Upper lobe of left lung (tissue), 6 donors: Measurements from ENCODE around the gene NR2F1-AS1. TPM values are rescaled to one million over a fixed set of nuclear protein-coding genes. Genes with fewer than 3 reads are reported as not detected.

ENCODE experiments used
- ATAC-seq, 2 donors: fragments of 200-7000 bp; cut with Tn5 transposase; one replicate each; pipeline ENCODE4 v1.9.1; 2022; ENCODE audit warnings: mild to moderate bottlenecking in 2 of 2, moderate library complexity in 2 of 2; ENCODE audit not compliant: low FRiP score in 2 of 2
- DNase-seq, 2 donors: peaks; one replicate each; pipeline ENCODE4 v3.0.0-alpha.2; 2019 to 2020
- H3K27ac ChIP-seq, 4 donors: fragments of 200-600 bp; sonication (generic); one replicate each; pipeline ENCODE4 v1.5.1; 2016 to 2019
- H3K27me3 ChIP-seq, 4 donors: fragments of 200-600 bp; sonication (generic); one replicate each; pipeline ENCODE4 v1.5.1; 2017 to 2019
- H3K36me3 ChIP-seq, 4 donors: fragments of 200-600 bp; sonication (generic); one replicate each; pipeline ENCODE4 v1.5.1; 2016 to 2019
- H3K4me1 ChIP-seq, 4 donors: fragments of 200-600 bp; sonication (generic); one replicate each; pipeline ENCODE4 v1.5.1; 2018 to 2019
- H3K4me3 ChIP-seq, 4 donors: fragments of 200-600 bp; sonication (generic); one replicate each; pipeline ENCODE4 v1.5.1; 2017 to 2019; ENCODE audit warnings: mild to moderate bottlenecking in 2 of 4, moderate library complexity in 1 of 4
- H3K9me3 ChIP-seq, 4 donors: fragments of 200-600 bp; sonication (generic); one replicate each; pipeline ENCODE4 v1.5.1; 2018 to 2019
- CTCF ChIP-seq, 6 experiments: fragments of 450-650 bp in 4 of 6; fragments of 200-600 bp in 2 of 6; sonication (generic) in 2 of 6; IDR thresholded peaks; one replicate each; pipeline ENCODE4 v1.5.1; 2016 to 2019; ENCODE audit warnings: antibody characterized with exemption in 6 of 6
- EP300 ChIP-seq, 4 donors: sonication (generic); formaldehyde crosslinking; IDR thresholded peaks; one replicate each; pipeline ENCODE4 v1.5.1; 2017; ENCODE audit warnings: antibody characterized with exemption in 4 of 4, control low read depth in 2 of 4
- POLR2A ChIP-seq, 4 donors: fragments of 450-650 bp; IDR thresholded peaks; one replicate each; pipeline ENCODE4 v1.5.1; 2016 to 2017; ENCODE audit warnings: antibody characterized with exemption in 4 of 4, mild to moderate bottlenecking in 2 of 4
- POLR2AphosphoS5 ChIP-seq, 2 donors: sonication (generic); formaldehyde crosslinking; IDR thresholded peaks; one replicate each; pipeline ENCODE4 v1.5.1; 2017; ENCODE audit warnings: antibody characterized with exemption in 2 of 2
- WGBS, 2 donors: methylation state at CpG; one replicate each; pipeline ENCODE4 v1.1.5; 2017 to 2018; 5-methylcytosine and 5-hydroxymethylcytosine counted together
- total RNA-seq, 6 donors: library from RNA; depleted of rRNA in 4 of 6; stranded (reverse); fragments of >200 nt in 4 of 6; gene quantifications; one replicate each; pipeline versions ENCODE4 v1.1.0 to v1.2.1, GENCODE V29; 2016 to 2021
- donor health status: DM: no; HTN: no; CAD: no; lungs with moderate emphysema.
- donor health status: DM: no; HTN: yes; CAD: no; lungs with severe emphysema.

Gene NR2F1-AS1
- total RNA-seq, 6 donors from 2014 or later: 4.4 to 19.9 (median 11.4) TPM

GRCh38 chr5:93584596-93585040 lies 3.6 kb upstream of the NR2F1-AS1 start:
- peaks cover 33 to 68% (median 35%) of the 10 kb centered on the region in 4 donors for H3K4me1 ChIP-seq
- ATAC-seq (no peak), DNase-seq (peak in 1 of 2 donors; percentile 85)
- peaks cover 2 to 63% (median 36%) of the 10 kb centered on the region in 4 donors for H3K27me3 ChIP-seq
- no peaks in the 10 kb centered on the region for H3K36me3 ChIP-seq
- 1 to 2% methylated on average over 25 to 35 of the region's 48 CpGs for WGBS, 2 donors
- peak overlapping the region; percentile 60 to 70 (median 63) for H3K4me3 ChIP-seq
- TF ChIP-seq EP300 (IDR thresholded peaks at IDR 0.05): no peak
- no peak for TF ChIP-seq CTCF (IDR thresholded peaks at IDR 0.05)
- TF ChIP-seq POLR2A (IDR thresholded peaks at IDR 0.05): no peak
- TF ChIP-seq POLR2AphosphoS5 (IDR thresholded peaks at IDR 0.05): no peak
- no peaks in the 10 kb centered on the region for H3K9me3 ChIP-seq
- peak overlapping the region in 3 of 4 donors; percentile 71 to 77 (median 75) for H3K27ac ChIP-seq

- Histone ChIP-seq H3K4me1 (peaks cover 40 to 74% (median 41%) of the 10 kb centered on the region in 4 donors), H3K4me3 (peak overlapping the region; percentile 60 to 70 (median 63)), H3K9me3 (no peaks in the 10 kb centered on the region), H3K27ac (peak overlapping the region; percentile 71 to 77 (median 76)), H3K27me3 (peaks cover 2 to 70% (median 42%) of the 10 kb centered on the region in 4 donors), H3K36me3 (no peaks in the 10 kb centered on the region)
- ATAC-seq (peak in 1 of 2 donors; percentile 13), DNase-seq (peak in 1 of 2 donors; percentile 91)
- 2 to 4% methylated on average over 23 to 41 of the region's 110 CpGs for WGBS, 2 donors
- TF ChIP-seq EP300 (IDR thresholded peaks at IDR 0.05) (no peak), POLR2A (IDR thresholded peaks at IDR 0.05) (no peak), CTCF (IDR thresholded peaks at IDR 0.05) (no peak), POLR2AphosphoS5 (IDR thresholded peaks at IDR 0.05) (no peak)
Measured at GRCh38 chr5:93583768-93584595, 3.0 kb upstream of the NR2F1-AS1 start.

DNA sequence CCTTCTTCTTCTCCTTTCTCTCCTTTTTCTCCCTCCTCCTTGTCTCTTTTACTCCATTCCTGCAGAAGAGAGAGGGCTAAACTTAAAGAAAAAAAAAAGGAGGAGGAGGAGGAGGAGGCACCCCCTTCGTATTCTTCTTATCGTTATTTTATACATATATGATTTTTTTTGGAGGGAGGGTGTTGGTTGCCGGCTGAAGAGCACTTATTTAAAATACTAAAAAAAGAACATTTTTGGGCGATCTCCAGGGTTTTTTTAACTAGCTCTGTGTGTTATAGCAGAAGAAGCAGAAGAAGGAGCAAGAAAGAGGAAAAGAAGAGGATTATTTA lies 2.4 kb upstream of the NR2F1-AS1 start:
- Histone ChIP-seq H3K9me3 (no peaks in the 10 kb centered on the region), H3K27ac (peak overlapping the region; percentile 71 to 77 (median 76)), H3K4me1 (peaks cover 40 to 77% (median 44%) of the 10 kb centered on the region in 4 donors), H3K4me3 (peak overlapping the region; percentile 25 to 70 (median 62)), H3K36me3 (no peaks in the 10 kb centered on the region), H3K27me3 (peaks cover 2 to 71% (median 43%) of the 10 kb centered on the region in 4 donors)
- ATAC-seq (no peak), DNase-seq (no peak)
- no peak for TF ChIP-seq POLR2AphosphoS5 (IDR thresholded peaks at IDR 0.05)
- TF ChIP-seq CTCF (IDR thresholded peaks at IDR 0.05): peak in 1 of 6 experiments; percentile 0
- no peak for TF ChIP-seq POLR2A (IDR thresholded peaks at IDR 0.05)
- TF ChIP-seq EP300 (IDR thresholded peaks at IDR 0.05): no peak
- WGBS, 2 donors: 5 to 7% methylated on average over 4 of the region's 4 CpGs

GRCh38 chr5:93582677-93583438 lies 1.8 kb upstream of the NR2F1-AS1 start, which contains the start of gene NR2F1:
NR2F1 (plus strand) TSS chr5:93583222; CDS start chr5:93585024, 1,802 bp downstream.
- peaks cover 40 to 73% (median 44%) of the 10 kb centered on the region in 4 donors for H3K4me1 ChIP-seq
- DNase-seq: peak in 1 of 2 donors; percentile 50
- H3K27me3 ChIP-seq: peaks cover 2 to 68% (median 42%) of the 10 kb centered on the region in 4 donors
- H3K36me3 ChIP-seq: no peaks in the 10 kb centered on the region
- peak within 1 kb of the TSS; percentile 71 to 77 (median 76) for H3K27ac ChIP-seq
- H3K4me3 ChIP-seq: peak within 1 kb of the TSS; percentile 25 to 70 (median 62)
- WGBS, 2 donors: 4 to 6% methylated on average over 21 of the region's 21 CpGs
- no peaks in the 10 kb centered on the region for H3K9me3 ChIP-seq
- TF ChIP-seq POLR2AphosphoS5 (IDR thresholded peaks at IDR 0.05): peak in 1 of 2 donors; percentile 16
- TF ChIP-seq POLR2A (IDR thresholded peaks at IDR 0.05): peak in 2 of 4 donors; percentile 23 to 24
- TF ChIP-seq EP300 (IDR thresholded peaks at IDR 0.05): no peak
- peak; percentile 16 to 96 (median 70) for TF ChIP-seq CTCF (IDR thresholded peaks at IDR 0.05)
- peak; percentile 49 to 59 for ATAC-seq
